Testis (tissue), 3 donors: ENCODE results near the gene MCRS1. TPM values are rescaled to one million over a fixed set of nuclear protein-coding genes. Genes with fewer than 3 reads are reported as not detected.

ENCODE experiments used
- DNase-seq: peaks from one replicate; pipeline ENCODE4 v3.0.0-alpha.2; 2019
- H3K27ac ChIP-seq, 2 donors: fragments of 200-600 bp; sonication (generic); one replicate each; pipeline ENCODE4 v1.5.1; 2019
- H3K27me3 ChIP-seq: fragments of 200-600 bp; sonication (generic); one replicate; pipeline ENCODE4 v1.5.1; 2019
- H3K36me3 ChIP-seq: fragments of 200-600 bp; sonication (generic); one replicate; pipeline ENCODE4 v1.5.1; 2017; ENCODE audit warnings: low read depth; ENCODE audit errors: missing control alignments
- H3K4me1 ChIP-seq: fragments of 200-600 bp; sonication (generic); one replicate; pipeline ENCODE4 v1.5.1; 2019
- H3K4me3 ChIP-seq, 2 donors: fragments of 200-600 bp; sonication (generic); one replicate each; pipeline ENCODE4 v1.5.1; 2017 to 2019
- H3K9me3 ChIP-seq: fragments of 200-600 bp; sonication (generic); one replicate; pipeline ENCODE4 v1.5.1; 2017
- CTCF ChIP-seq, 3 experiments: fragments of 450-650 bp in 2 of 3; fragments of 200-600 bp in 1 of 3; sonication (generic) in 1 of 3; IDR thresholded peaks; one replicate each; pipeline ENCODE4 v1.5.1; 2016 to 2019; ENCODE audit warnings: antibody characterized with exemption in 3 of 3, mild to moderate bottlenecking in 2 of 3, moderate library complexity in 1 of 3
- POLR2A ChIP-seq: fragments of 450-650 bp; IDR thresholded peaks from one replicate; pipeline ENCODE4 v1.6.1; 2017; ENCODE audit warnings: antibody characterized with exemption, mild to moderate bottlenecking, moderate library complexity
- WGBS, 2 donors: methylation state at CpG; one replicate each; pipeline ENCODE4 v1.1.5; 2018; 5-methylcytosine and 5-hydroxymethylcytosine counted together
- intact Hi-C: fragments of 100-400 bp; cut with DNase I; formaldehyde crosslinking; loops from one replicate; pipeline ENCODE4 v1.15.1; 2023; ENCODE audit warnings: low total_unique reads
- polyA plus RNA-seq: library from polyadenylated mRNA; stranded (reverse); fragments of 350-450 nt; fragmentation: Illumina TruSeq; extraction: RNeasy Lipid Tissue Mini Kit (QIAGEN cat#74804); gene quantifications from one replicate; pipeline ENCODE4 v1.2.3, GENCODE V29; 2014; ENCODE audit warnings: low read depth, low replicate concordance; ENCODE audit not compliant: insufficient read depth
- total RNA-seq, 2 donors: library from RNA; depleted of rRNA; stranded (reverse); fragments of >200 nt; gene quantifications; one replicate each; pipeline ENCODE4 v1.2.3, GENCODE V29; 2016

The MCRS1 gene
- total and polyA plus RNA-seq, 3 donors from 2014 or later: 95.8 to 105 (median 104) TPM

GRCh38 chr12:49562233-49562632, 5.7 kb downstream of the MCRS1 start:
- Histone ChIP-seq H3K27me3 (no peaks in the 10 kb centered on the region), H3K36me3 (no peaks in the 10 kb centered on the region), H3K27ac (no peak overlapping the region), H3K4me3 (no peak overlapping the region), H3K9me3 (no peaks in the 10 kb centered on the region), H3K4me1 (peaks cover 11% of the 10 kb centered on the region)
- WGBS, 2 donors: 82 to 86% methylated on average over 6 of the region's 6 CpGs
- no peak for DNase-seq
- TF ChIP-seq CTCF (IDR thresholded peaks at IDR 0.05): no peak
- TF ChIP-seq POLR2A: no peak
- intact Hi-C loops: no loop called here

- intact Hi-C loops: no loop called here
- 88 to 93% methylated on average over 7 of the region's 7 CpGs for WGBS, 2 donors
- TF ChIP-seq POLR2A: no peak
- TF ChIP-seq CTCF (IDR thresholded peaks at IDR 0.05): no peak
- no peaks in the 10 kb centered on the region for H3K36me3 ChIP-seq
- no peaks in the 10 kb centered on the region for H3K9me3 ChIP-seq
- no peak for DNase-seq
- H3K4me3 ChIP-seq: no peak overlapping the region
- H3K27ac ChIP-seq: no peak overlapping the region
- no peaks in the 10 kb centered on the region for H3K27me3 ChIP-seq
- H3K4me1 ChIP-seq: no peaks in the 10 kb centered on the region
Observed at GRCh38 chr12:49560695-49561094, 7.2 kb downstream of the MCRS1 start.

- H3K27me3 ChIP-seq: no peaks in the 10 kb centered on the region
- TF ChIP-seq POLR2A: no peak
- no peak for TF ChIP-seq CTCF (IDR thresholded peaks at IDR 0.05)
- no peak overlapping the region for H3K4me3 ChIP-seq
- H3K27ac ChIP-seq: no peak overlapping the region
- WGBS, 2 donors: 94 to 97% methylated on average over 13 to 17 of the region's 17 CpGs
- no peaks in the 10 kb centered on the region for H3K4me1 ChIP-seq
- no peak for DNase-seq
- no peaks in the 10 kb centered on the region for H3K9me3 ChIP-seq
- no peaks in the 10 kb centered on the region for H3K36me3 ChIP-seq
- intact Hi-C loops: no loop called here
Observed at GRCh38 chr12:49559011-49559675, 8.8 kb downstream of the MCRS1 start.

GRCh38 chr12:49558526-49558925, 9.4 kb downstream of the MCRS1 start:
- TF ChIP-seq CTCF (IDR thresholded peaks at IDR 0.05): no peak
- no peak for TF ChIP-seq POLR2A
- no peak for DNase-seq
- WGBS, 2 donors: 91 to 94% methylated on average over 13 of the region's 13 CpGs
- intact Hi-C loops: no loop called here
- H3K4me3 ChIP-seq: no peak overlapping the region
- no peaks in the 10 kb centered on the region for H3K9me3 ChIP-seq
- no peaks in the 10 kb centered on the region for H3K36me3 ChIP-seq
- H3K27ac ChIP-seq: no peak overlapping the region
- no peaks in the 10 kb centered on the region for H3K27me3 ChIP-seq
- no peaks in the 10 kb centered on the region for H3K4me1 ChIP-seq

- no peaks in the 10 kb centered on the region for H3K9me3 ChIP-seq
- no peak overlapping the region for H3K27ac ChIP-seq
- H3K36me3 ChIP-seq: no peaks in the 10 kb centered on the region
- H3K27me3 ChIP-seq: no peaks in the 10 kb centered on the region
- H3K4me1 ChIP-seq: no peaks in the 10 kb centered on the region
- no peak overlapping the region for H3K4me3 ChIP-seq
- no peak for DNase-seq
- intact Hi-C loops: no loop called here
- 68 to 73% methylated on average over 3 to 7 of the region's 7 CpGs for WGBS, 2 donors
- TF ChIP-seq POLR2A (no peak), CTCF (IDR thresholded peaks at IDR 0.05) (no peak)
Observed at GRCh38 chr12:49557917-49558215, 10.1 kb downstream of the MCRS1 start.
